Upper lobe of left lung (tissue), 6 donors: ENCODE results near the gene FAM120C. TPM values are rescaled to one million over a fixed set of nuclear protein-coding genes. Genes with fewer than 3 reads are reported as not detected.

Source experiments
- ATAC-seq, 2 donors: fragments of 200-7000 bp; cut with Tn5 transposase; one replicate each; pipeline ENCODE4 v1.9.1; 2022; ENCODE audit warnings: mild to moderate bottlenecking in 2 of 2, moderate library complexity in 2 of 2; ENCODE audit not compliant: low FRiP score in 2 of 2
- DNase-seq, 2 donors: peaks; one replicate each; pipeline ENCODE4 v3.0.0-alpha.2; 2019 to 2020
- H3K27ac ChIP-seq, 4 donors: fragments of 200-600 bp; sonication (generic); one replicate each; pipeline ENCODE4 v1.5.1; 2016 to 2019
- H3K27me3 ChIP-seq, 4 donors: fragments of 200-600 bp; sonication (generic); one replicate each; pipeline ENCODE4 v1.5.1; 2017 to 2019
- H3K36me3 ChIP-seq, 4 donors: fragments of 200-600 bp; sonication (generic); one replicate each; pipeline ENCODE4 v1.5.1; 2016 to 2019
- H3K4me1 ChIP-seq, 4 donors: fragments of 200-600 bp; sonication (generic); one replicate each; pipeline ENCODE4 v1.5.1; 2018 to 2019
- H3K4me3 ChIP-seq, 4 donors: fragments of 200-600 bp; sonication (generic); one replicate each; pipeline ENCODE4 v1.5.1; 2017 to 2019; ENCODE audit warnings: mild to moderate bottlenecking in 2 of 4, moderate library complexity in 1 of 4
- H3K9me3 ChIP-seq, 4 donors: fragments of 200-600 bp; sonication (generic); one replicate each; pipeline ENCODE4 v1.5.1; 2018 to 2019
- EP300 ChIP-seq, 4 donors: sonication (generic); formaldehyde crosslinking; IDR thresholded peaks; one replicate each; pipeline ENCODE4 v1.5.1; 2017; ENCODE audit warnings: antibody characterized with exemption in 4 of 4, control low read depth in 2 of 4
- POLR2A ChIP-seq, 4 donors: fragments of 450-650 bp; IDR thresholded peaks; one replicate each; pipeline ENCODE4 v1.5.1; 2016 to 2017; ENCODE audit warnings: antibody characterized with exemption in 4 of 4, mild to moderate bottlenecking in 2 of 4
- POLR2AphosphoS5 ChIP-seq, 2 donors: sonication (generic); formaldehyde crosslinking; IDR thresholded peaks; one replicate each; pipeline ENCODE4 v1.5.1; 2017; ENCODE audit warnings: antibody characterized with exemption in 2 of 2
- WGBS, 2 donors: methylation state at CpG; one replicate each; pipeline ENCODE4 v1.1.5; 2017 to 2018; 5-methylcytosine and 5-hydroxymethylcytosine counted together
- total RNA-seq, 6 donors: library from RNA; depleted of rRNA in 4 of 6; stranded (reverse); fragments of >200 nt in 4 of 6; gene quantifications; one replicate each; pipeline versions ENCODE4 v1.1.0 to v1.2.1, GENCODE V29; 2016 to 2021
- TF ChIP-seq, protein P1 (sequence below), 6 experiments: fragments of 450-650 bp in 4 of 6; fragments of 200-600 bp in 2 of 6; sonication (generic) in 2 of 6; IDR thresholded peaks; one replicate each; pipeline ENCODE4 v1.5.1; 2016 to 2019; ENCODE audit warnings: antibody characterized with exemption in 6 of 6
- donor health status: DM: no; HTN: no; CAD: no; lungs with moderate emphysema.
- donor health status: DM: no; HTN: yes; CAD: no; lungs with severe emphysema.

Gene FAM120C
- total RNA-seq, 6 donors from 2014 or later: 6.1 to 17.8 (median 12.1) TPM

DNA sequence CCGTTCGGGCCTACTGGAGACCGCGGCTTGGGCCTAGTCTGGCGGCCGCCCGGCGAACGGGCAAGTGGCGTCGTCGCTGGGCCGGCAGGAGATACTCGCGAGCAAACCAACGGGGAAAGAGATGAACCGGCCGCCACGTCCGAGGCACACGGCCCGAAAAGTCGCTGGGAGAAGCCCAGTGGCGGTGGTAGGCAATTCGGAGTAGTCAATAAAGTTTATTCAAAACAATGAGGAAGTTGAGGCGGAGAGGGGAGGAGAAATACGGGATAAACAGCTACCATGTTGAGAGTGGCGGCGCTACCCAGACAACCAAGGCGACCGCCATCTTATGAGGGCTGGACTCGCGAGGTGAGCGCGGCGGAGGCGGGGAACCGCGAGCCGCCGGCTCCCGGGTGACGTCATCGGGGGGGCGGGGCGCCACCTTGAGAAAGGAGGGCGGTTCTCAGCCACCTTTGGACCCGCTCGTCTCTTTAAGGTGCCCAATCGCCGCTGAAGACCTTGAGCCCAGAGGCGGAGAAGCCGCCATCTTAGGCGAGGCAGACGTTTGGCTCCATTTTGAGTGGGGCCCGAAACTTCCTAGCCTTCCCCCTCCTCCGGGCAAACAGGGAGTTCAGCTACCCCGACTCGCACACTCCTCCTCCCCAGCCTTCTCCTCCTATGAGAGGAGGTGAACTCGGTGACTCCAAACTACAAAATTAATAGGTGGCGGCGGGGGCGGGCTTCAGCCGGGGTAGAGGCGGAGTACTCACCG, 138.8 kb downstream of the FAM120C start, which contains the start of gene PHF8:
TSS of gene PHF8 (minus strand) at position 348 of the 751 bp plus-strand sequence. CDS start 1,745 bp downstream, outside the sequence.
- DNase-seq (peak; percentile 95 to 99), ATAC-seq (peak; percentile 96)
- Histone ChIP-seq H3K4me3 (peak within 1 kb of the TSS; percentile 34 to 74 (median 66)), H3K27me3 (no peaks in the 10 kb centered on the region), H3K9me3 (no peaks in the 10 kb centered on the region), H3K27ac (peak within 1 kb of the TSS; percentile 94 to 97 (median 95)), H3K4me1 (peaks cover 0 to 5% (median 2%) of the 10 kb centered on the region in 4 donors), H3K36me3 (peaks cover 0 to 13% (median 0%) of the 10 kb centered on the region in 4 donors)
- TF ChIP-seq EP300 (IDR thresholded peaks at IDR 0.05) (no peak), POLR2A (IDR thresholded peaks at IDR 0.05) (peak in 3 of 4 donors; percentile 14 to 54 (median 54)), POLR2AphosphoS5 (IDR thresholded peaks at IDR 0.05) (peak; percentile 63)
- TF ChIP-seq, protein P1, sequence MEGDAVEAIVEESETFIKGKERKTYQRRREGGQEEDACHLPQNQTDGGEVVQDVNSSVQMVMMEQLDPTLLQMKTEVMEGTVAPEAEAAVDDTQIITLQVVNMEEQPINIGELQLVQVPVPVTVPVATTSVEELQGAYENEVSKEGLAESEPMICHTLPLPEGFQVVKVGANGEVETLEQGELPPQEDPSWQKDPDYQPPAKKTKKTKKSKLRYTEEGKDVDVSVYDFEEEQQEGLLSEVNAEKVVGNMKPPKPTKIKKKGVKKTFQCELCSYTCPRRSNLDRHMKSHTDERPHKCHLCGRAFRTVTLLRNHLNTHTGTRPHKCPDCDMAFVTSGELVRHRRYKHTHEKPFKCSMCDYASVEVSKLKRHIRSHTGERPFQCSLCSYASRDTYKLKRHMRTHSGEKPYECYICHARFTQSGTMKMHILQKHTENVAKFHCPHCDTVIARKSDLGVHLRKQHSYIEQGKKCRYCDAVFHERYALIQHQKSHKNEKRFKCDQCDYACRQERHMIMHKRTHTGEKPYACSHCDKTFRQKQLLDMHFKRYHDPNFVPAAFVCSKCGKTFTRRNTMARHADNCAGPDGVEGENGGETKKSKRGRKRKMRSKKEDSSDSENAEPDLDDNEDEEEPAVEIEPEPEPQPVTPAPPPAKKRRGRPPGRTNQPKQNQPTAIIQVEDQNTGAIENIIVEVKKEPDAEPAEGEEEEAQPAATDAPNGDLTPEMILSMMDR (IDR thresholded peaks at IDR 0.05): peak in 1 of 6 experiments; percentile 20
- WGBS, 2 donors: 0 to 41% methylated on average over 1 to 62 of the region's 66 CpGs

DNA sequence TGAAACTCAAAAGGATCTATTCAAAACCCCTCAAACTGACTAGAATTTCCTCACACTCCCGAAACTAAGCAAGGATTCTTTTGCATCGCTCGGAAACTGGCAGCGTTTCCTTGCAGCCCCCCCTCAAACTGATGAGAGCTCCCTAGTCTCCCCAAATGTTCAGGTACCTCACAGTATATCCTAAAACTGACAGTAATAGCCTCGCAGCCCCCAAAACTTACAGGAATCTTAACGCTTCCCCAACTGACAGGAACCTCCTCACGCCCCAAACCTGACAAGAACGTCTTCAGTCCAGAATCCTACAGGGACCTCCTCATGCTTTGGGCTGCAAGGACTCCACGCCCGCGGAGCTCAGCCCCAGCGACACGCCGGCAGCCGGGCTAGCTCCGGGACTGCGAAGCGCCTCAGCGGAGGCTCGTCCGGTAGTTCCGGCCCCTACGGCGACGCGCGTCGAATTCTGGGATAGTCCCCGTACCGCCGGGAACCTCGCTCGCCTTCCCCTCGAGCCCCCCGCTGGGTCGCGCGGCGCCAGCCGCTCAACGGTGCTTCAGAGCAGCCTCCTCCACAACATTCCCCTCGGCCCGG, 139.4 kb downstream of the FAM120C start:
- Histone ChIP-seq H3K4me3 (peak overlapping the region; percentile 34 to 74 (median 66)), H3K9me3 (no peaks in the 10 kb centered on the region), H3K27ac (peak overlapping the region; percentile 94 to 97 (median 95)), H3K27me3 (no peaks in the 10 kb centered on the region), H3K4me1 (peaks cover 0 to 5% (median 2%) of the 10 kb centered on the region in 4 donors), H3K36me3 (peaks cover 0 to 17% (median 0%) of the 10 kb centered on the region in 4 donors)
- ATAC-seq: peak; percentile 61 to 75
- TF ChIP-seq POLR2A (IDR thresholded peaks at IDR 0.05): peak in 3 of 4 donors; percentile 17 to 28 (median 24)
- TF ChIP-seq POLR2AphosphoS5 (IDR thresholded peaks at IDR 0.05): no peak
- TF ChIP-seq, protein P1 (IDR thresholded peaks at IDR 0.05): no peak
- 0 to 48% methylated on average over 6 to 35 of the region's 43 CpGs for WGBS, 2 donors
- DNase-seq: peak; percentile 30 to 89

- Histone ChIP-seq H3K27me3 (no peaks in the 10 kb centered on the region), H3K9me3 (no peaks in the 10 kb centered on the region), H3K36me3 (peaks cover 0 to 20% (median 0%) of the 10 kb centered on the region in 4 donors), H3K4me3 (peak overlapping the region; percentile 34 to 74 (median 66)), H3K4me1 (peaks cover 0 to 5% (median 2%) of the 10 kb centered on the region in 4 donors), H3K27ac (peak overlapping the region; percentile 94 to 97 (median 95))
- DNase-seq (no peak), ATAC-seq (no peak)
- TF ChIP-seq, protein P1 (IDR thresholded peaks at IDR 0.05): no peak
- TF ChIP-seq EP300 (IDR thresholded peaks at IDR 0.05): no peak
- TF ChIP-seq POLR2A (IDR thresholded peaks at IDR 0.05): no peak
- TF ChIP-seq POLR2AphosphoS5 (IDR thresholded peaks at IDR 0.05): no peak
- 0 to 39% methylated on average over 5 to 11 of the region's 11 CpGs for WGBS, 2 donors
These were observed 140.0 kb downstream of the FAM120C start for GRCh38 chrX:54043056-54043455.

- no peaks in the 10 kb centered on the region for H3K27me3 ChIP-seq
- TF ChIP-seq EP300 (IDR thresholded peaks at IDR 0.05): no peak
- TF ChIP-seq, protein P1 (IDR thresholded peaks at IDR 0.05): peak in 2 of 6 experiments; percentile 20 to 27
- 34% methylated on average over 25 of the region's 26 CpGs; no CpG with 5 or more reads in 1 of the 2 donors for WGBS, 2 donors
- no peaks in the 10 kb centered on the region for H3K9me3 ChIP-seq
- peak overlapping the region in 3 of 4 donors; percentile 18 to 95 (median 95) for H3K27ac ChIP-seq
- DNase-seq (peak; percentile 27 to 56), ATAC-seq (peak in 1 of 2 donors; percentile 52)
- H3K4me1 ChIP-seq: peaks cover 0 to 5% (median 2%) of the 10 kb centered on the region in 4 donors
- H3K36me3 ChIP-seq: peaks cover 0 to 20% (median 0%) of the 10 kb centered on the region in 4 donors
- peak overlapping the region in 3 of 4 donors; percentile 64 to 74 (median 69) for H3K4me3 ChIP-seq
These were observed 140.4 kb downstream of the FAM120C start for GRCh38 chrX:54042609-54043021.
